SH-SY5Y (cell line): Measurements from ENCODE around the gene POU6F2.

ENCODE experiments used
- GATA2 ChIP-seq: IDR thresholded peaks from 2 replicates; pipeline ENCODE4 v1.6.1; 2011; ENCODE audit warnings: mild to moderate bottlenecking, low read depth, low read length
- GATA3 ChIP-seq: IDR thresholded peaks from 2 replicates; pipeline ENCODE4 v1.6.1; 2011; ENCODE audit warnings: low read depth, mild to moderate bottlenecking, low read length, moderate library complexity

DNA sequence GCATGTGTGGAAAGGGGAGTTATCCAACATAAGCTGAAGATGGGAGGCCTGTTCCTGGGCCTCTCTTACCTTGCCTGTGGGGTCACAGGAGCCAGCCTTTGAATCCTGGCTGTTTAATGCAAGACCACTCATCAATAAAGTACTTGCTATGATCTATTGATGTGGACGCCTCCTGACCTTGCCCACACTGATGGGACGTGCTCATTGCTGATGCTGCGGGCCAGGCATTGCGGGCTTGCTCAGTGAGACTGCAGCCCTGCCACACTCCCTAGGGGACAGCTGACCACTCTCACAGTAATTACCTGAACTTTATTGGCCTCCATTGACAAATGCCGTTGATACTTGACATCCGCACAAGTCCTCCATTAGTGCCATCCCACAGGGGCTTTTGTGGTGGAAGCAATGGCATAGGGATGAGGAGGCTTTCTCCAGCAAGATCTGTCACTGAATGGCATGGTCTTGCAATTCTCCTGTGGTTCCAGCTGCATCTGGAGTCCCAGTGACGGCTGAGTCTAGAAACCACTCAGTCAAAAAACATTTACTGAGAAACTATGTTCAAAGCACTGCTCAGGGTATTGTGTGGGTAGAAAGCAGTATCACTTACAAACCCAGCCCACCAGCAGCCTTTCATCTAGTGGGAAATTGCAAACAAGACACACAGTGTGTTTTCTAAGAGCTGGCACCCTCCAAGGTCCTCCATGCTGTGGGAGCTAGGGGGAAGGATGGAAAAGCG is 453.4 kb downstream of the POU6F2 start:
- TF ChIP-seq GATA2 (no peak), GATA3 (no peak)
